ENCODE measurements around the gene ARMC12. TPM values are rescaled to one million over a fixed set of nuclear protein-coding genes. Genes with fewer than 3 reads are reported as not detected.

The ARMC12 gene
- polyA plus RNA-seq, 1 of the 3 experiments (the other 2 are of a cell fraction), result 1.6 TPM

DNA sequence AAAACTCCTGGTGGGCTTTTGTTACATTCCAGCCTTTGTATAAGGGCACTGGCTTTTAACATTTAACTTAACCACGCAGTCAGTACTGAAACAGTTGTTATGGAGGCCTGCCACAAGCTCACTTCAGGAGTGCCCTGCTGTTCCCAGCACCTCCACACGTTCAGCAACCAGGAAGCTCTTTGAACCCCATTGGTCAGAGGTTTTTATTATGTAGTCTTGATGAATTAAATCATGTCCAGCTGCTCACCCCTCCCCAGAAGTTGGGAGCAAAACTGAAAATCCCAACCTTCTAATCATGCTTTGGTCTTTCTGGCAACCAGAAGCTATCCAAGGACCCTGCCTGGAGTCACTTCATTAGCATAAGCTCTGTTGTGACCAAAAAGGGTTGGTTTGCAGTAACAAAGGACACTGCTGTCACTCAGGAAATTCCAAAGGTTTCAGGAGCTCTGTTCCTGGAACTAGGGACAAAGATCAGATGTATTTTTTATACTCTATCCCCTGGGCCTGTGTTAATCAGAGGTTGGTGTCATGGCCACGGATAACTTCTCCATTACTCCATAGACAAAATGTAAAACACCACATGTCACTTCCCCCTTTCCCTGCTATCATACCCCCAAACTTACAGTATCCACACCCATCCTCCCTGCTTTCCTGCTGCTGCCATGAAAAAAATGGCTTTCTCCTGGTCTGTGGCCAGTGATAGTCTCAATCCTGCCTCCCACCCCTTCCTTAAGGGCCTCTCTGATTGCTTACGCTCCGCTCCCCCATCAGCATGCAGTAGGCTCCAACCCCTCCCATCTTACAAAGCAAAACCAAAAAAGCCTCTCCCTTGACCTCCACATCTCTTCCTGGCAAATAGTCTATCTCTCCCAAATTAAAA, 3.1 kb downstream of the ARMC12 start:
- H3K4me2 ChIP-seq, result no peak overlapping the region
- no peaks in the 10 kb centered on the region for H3K36me3 ChIP-seq (replicated peaks in 1 of 2; ENCODE audit: control insufficient read depth in 1 of 2, insufficient read depth in 2 of 2, low read length in 1 of 2)
- H2AFZ ChIP-seq (ENCODE audit: low read depth), result no peak overlapping the region
- no peaks in the 10 kb centered on the region for H4K20me1 ChIP-seq (ENCODE audit: insufficient read depth)
- no peak overlapping the region for H3K9ac ChIP-seq
- H3K9me3 ChIP-seq, result no peaks in the 10 kb centered on the region
- no peak overlapping the region for H3K4me3 ChIP-seq (ENCODE audit: low read depth in 2 of 2, low read length in 1 of 2)
- H3F3A ChIP-seq (replicated peaks; ENCODE audit: insufficient read depth), result no peaks in the 10 kb centered on the region
- no peaks in the 10 kb centered on the region for H3K79me2 ChIP-seq (ENCODE audit: insufficient read depth)
- DNase-seq, result no peak
- H3K27ac ChIP-seq (ENCODE audit: low read depth in 2 of 2, low read length in 1 of 2), result no peak overlapping the region
- CTCF ChIA-PET, result interaction anchor here (0.9 to 11.0 kb wide), 4 partner anchors 10 to 218 kb away, joined by 3 to 271 read pairs (median 66); no protein-coding TSS in a partner anchor
- H3K9me2 ChIP-seq, result no peaks in the 10 kb centered on the region
- no peak for TF ChIP-seq MXI1 (IDR thresholded peaks at IDR 0.05; ENCODE audit: low read depth, low read length)
- no peak for TF ChIP-seq CHD2 (IDR thresholded peaks at IDR 0.05; ENCODE audit: low read length, partially characterized antibody)
- TF ChIP-seq TCF12 (IDR thresholded peaks at IDR 0.05), result no peak
- TF ChIP-seq MEF2A (IDR thresholded peaks at IDR 0.05; ENCODE audit: borderline replicate concordance, low read depth), result no peak
- no peak for TF ChIP-seq FOSL2 (IDR thresholded peaks at IDR 0.05; ENCODE audit: borderline replicate concordance, low read depth)
- TF ChIP-seq, protein P1, sequence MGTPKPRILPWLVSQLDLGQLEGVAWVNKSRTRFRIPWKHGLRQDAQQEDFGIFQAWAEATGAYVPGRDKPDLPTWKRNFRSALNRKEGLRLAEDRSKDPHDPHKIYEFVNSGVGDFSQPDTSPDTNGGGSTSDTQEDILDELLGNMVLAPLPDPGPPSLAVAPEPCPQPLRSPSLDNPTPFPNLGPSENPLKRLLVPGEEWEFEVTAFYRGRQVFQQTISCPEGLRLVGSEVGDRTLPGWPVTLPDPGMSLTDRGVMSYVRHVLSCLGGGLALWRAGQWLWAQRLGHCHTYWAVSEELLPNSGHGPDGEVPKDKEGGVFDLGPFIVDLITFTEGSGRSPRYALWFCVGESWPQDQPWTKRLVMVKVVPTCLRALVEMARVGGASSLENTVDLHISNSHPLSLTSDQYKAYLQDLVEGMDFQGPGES (IDR thresholded peaks at IDR 0.05; ENCODE audit: low read depth, low read length), result no peak
- 83% methylated on average over 5 of the region's 5 CpGs for WGBS (ENCODE audit: low lambda C conversion rate)
- POLR2A ChIA-PET, result no interaction called here
- H3K27me3 ChIP-seq (ENCODE audit: insufficient read depth), result no peaks in the 10 kb centered on the region
- peaks cover 0 to 6% of the 10 kb centered on the region in 2 experiments; a peak in 1 of 4 replicates for H3K4me1 ChIP-seq (ENCODE audit: control insufficient read depth in 1 of 2, insufficient read depth in 2 of 2, low read depth in 1 of 2, low read length in 1 of 2)

DNA sequence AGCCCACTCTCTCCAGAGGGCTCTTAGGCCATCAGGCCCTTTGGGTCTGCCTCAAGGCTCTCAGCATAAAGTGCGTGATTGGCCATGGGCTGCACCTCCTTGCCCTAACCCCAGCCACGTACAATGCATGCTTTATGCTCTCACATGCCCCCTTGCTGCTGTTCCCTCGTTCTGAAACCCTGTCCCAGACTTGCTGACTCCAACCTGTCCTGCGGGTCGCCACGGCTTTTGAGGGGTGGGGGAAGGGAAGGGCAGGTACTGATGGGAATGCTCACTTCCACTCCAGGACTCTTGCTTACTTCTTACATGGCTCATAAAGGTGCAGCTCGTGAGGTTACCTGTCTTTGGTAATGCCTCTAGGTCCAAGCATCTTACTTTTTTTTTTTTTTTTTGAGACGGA, 6.0 kb downstream of the ARMC12 start:
- Histone ChIP-seq H3K36me3 (replicated peaks in 1 of 2; ENCODE audit: control insufficient read depth in 1 of 2, insufficient read depth in 2 of 2, low read length in 1 of 2) (no peaks in the 10 kb centered on the region), H3K4me3 (ENCODE audit: low read depth in 2 of 2, low read length in 1 of 2) (no peak overlapping the region), H2AFZ (ENCODE audit: low read depth) (no peak overlapping the region), H3K4me1 (ENCODE audit: control insufficient read depth in 1 of 2, insufficient read depth in 2 of 2, low read depth in 1 of 2, low read length in 1 of 2) (no peaks in the 10 kb centered on the region; a peak in 1 of 4 replicates), H3K27me3 (ENCODE audit: insufficient read depth) (no peaks in the 10 kb centered on the region), H3K9me3 (0 out of 2 replicates have a peak, but pooled peaks cover 4% of the 10 kb centered on the region), H3K79me2 (ENCODE audit: insufficient read depth) (no peaks in the 10 kb centered on the region), H4K20me1 (ENCODE audit: insufficient read depth) (no peaks in the 10 kb centered on the region), H3F3A (replicated peaks; ENCODE audit: insufficient read depth) (no peaks in the 10 kb centered on the region), H3K9ac (no peak overlapping the region), H3K4me2 (no peak overlapping the region), H3K9me2 (no peaks in the 10 kb centered on the region), H3K27ac (ENCODE audit: low read depth in 2 of 2, low read length in 1 of 2) (no peak overlapping the region)
- POLR2A ChIA-PET, result no interaction called here
- CTCF ChIA-PET, result interaction anchor here (0.8 kb wide), 1 partner anchor 14 kb away, joined by 3 read pairs; no protein-coding TSS in a partner anchor
- no peak for TF ChIP-seq FOXJ3 (CRISPR knock-in tag; IDR thresholded peaks at IDR 0.05)
- TF ChIP-seq FOXM1 (IDR thresholded peaks at IDR 0.05; ENCODE audit: low read depth), result no peak
- TF ChIP-seq POLR2AphosphoS5 (IDR thresholded peaks at IDR 0.05; ENCODE audit: low read depth, low read length), result no peak
- TF ChIP-seq NFIC (IDR thresholded peaks at IDR 0.05; ENCODE audit: borderline replicate concordance), result no peak
- no peak for TF ChIP-seq ELF1 (IDR thresholded peaks at IDR 0.05)
- no peak for TF ChIP-seq FOSL2 (IDR thresholded peaks at IDR 0.05; ENCODE audit: borderline replicate concordance, low read depth)
- WGBS (ENCODE audit: low lambda C conversion rate), result 86% methylated on average over 8 of the region's 8 CpGs
- DNase-seq, result no peak
